Tibial artery (tissue), 4 donors: Measurements from ENCODE around the gene KAT6B.
"Not testable (repeated sequence)": the region's sequence is repeated elsewhere in the genome, so short reads cannot be mapped to it uniquely, and the experiment has no call there.

ENCODE experiments used
- DNase-seq, 2 donors: peaks; one replicate each; pipeline ENCODE4 v3.0.0-alpha.2; 2019
- H3K27ac ChIP-seq, 2 donors: fragments of 200-600 bp; sonication (generic) in 1 of 2; 1 replicate in 1 of 2; 2 replicates in 1 of 2; pipeline ENCODE4 v1.5.1; 2018 to 2019; ENCODE audit warnings: mild to moderate bottlenecking in 1 of 2
- H3K27me3 ChIP-seq, 2 donors: fragments of 200-600 bp; sonication (generic) in 1 of 2; one replicate each; pipeline versions ENCODE4 v1.5.1 to v1.6.0; 2016 to 2019
- H3K36me3 ChIP-seq, 3 donors: fragments of 200-600 bp; sonication (generic) in 2 of 3; one replicate each; pipeline ENCODE4 v1.5.1; 2016 to 2019; ENCODE audit warnings: mild to moderate bottlenecking in 2 of 3
- H3K4me1 ChIP-seq, 4 donors: fragments of 200-600 bp; sonication (generic) in 2 of 4; 1 replicate in 3 of 4; 2 replicates in 1 of 4; pipeline ENCODE4 v1.5.1; 2016 to 2019
- H3K4me3 ChIP-seq, 2 donors: fragments of 200-600 bp; sonication (generic) in 1 of 2; 1 replicate in 1 of 2; 2 replicates in 1 of 2; pipeline ENCODE4 v1.5.1; 2018 to 2019; ENCODE audit warnings: mild to moderate bottlenecking in 2 of 2
- H3K9me3 ChIP-seq, 3 donors: fragments of 200-600 bp; sonication (generic) in 1 of 3; one replicate each; pipeline ENCODE4 v1.5.1; 2016 to 2019
- CTCF ChIP-seq, 2 experiments: fragments of 200-600 bp in 1 of 2; fragments of 450-650 bp in 1 of 2; IDR thresholded peaks; one replicate each; pipeline ENCODE4 v1.5.1; 2017 to 2019; ENCODE audit warnings: antibody characterized with exemption in 2 of 2, mild to moderate bottlenecking in 1 of 2, moderate library complexity in 1 of 2
- intact Hi-C: fragments of 100-400 bp; cut with DNase I; formaldehyde crosslinking; loops from one replicate; pipeline ENCODE4 v1.15.0; 2023; ENCODE audit warnings: low total_unique reads

KAT6B gene

DNA sequence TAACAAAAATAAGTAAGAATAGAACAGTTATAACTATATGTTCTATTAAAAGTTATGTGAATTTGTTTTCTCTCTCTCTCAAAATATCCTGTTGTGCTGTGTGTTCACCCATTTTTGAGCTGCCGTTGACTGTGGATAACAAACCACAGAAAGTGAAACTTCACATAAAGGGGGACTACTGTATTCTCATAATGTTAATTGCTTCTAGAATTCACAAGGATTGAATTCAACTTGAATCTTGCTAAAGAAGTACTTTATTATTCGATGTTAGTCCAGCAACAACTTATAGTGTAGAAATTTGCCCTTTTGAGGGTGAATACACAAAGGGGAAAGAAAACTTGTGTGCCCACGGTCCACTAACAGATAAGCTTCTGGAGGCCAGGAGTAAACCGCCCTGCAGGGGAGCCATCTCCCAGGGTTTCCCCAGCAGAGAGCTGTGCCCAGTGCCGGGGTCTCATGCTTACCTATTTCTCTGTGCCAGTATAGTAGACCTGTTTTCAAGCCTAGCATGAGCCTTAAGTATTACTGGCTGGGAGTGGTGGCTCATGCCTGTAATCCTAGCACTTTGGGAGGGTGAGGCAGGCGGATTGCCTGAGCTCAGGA lies 87.1 kb downstream of the KAT6B start:
- Histone ChIP-seq H3K27ac (no peak overlapping the region), H3K4me1 (peaks cover 0 to 22% (median 11%) of the 10 kb centered on the region in 4 donors), H3K9me3 (no peaks in the 10 kb centered on the region), H3K4me3 (no peak overlapping the region), H3K36me3 (no peaks in the 10 kb centered on the region), H3K27me3 (no peaks in the 10 kb centered on the region)
- intact Hi-C loops, result no loop called here
- no peak for TF ChIP-seq CTCF (IDR thresholded peaks at IDR 0.05)
- no peak for DNase-seq

DNA sequence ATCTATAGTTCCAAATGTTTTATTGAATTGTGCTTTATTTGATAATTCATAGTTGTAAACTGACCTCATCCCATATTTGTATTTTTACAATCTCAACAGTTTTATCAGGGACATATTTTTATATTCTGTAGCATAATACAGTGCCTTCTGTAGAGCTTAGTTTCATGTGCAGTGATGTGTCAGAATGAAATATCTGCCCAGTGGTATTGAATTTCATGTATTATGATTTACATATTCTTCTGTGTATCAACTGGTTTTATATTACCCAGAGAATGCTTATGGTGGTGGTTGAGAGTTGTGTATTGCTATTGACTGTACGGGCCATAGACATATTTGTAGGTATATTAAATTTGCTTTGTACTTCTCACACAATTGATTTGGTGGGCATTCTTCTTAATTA lies 89.9 kb downstream of the KAT6B start:
- DNase-seq, result no peak
- peaks cover 0 to 22% (median 5%) of the 10 kb centered on the region in 4 donors for H3K4me1 ChIP-seq
- intact Hi-C loops, result no loop called here
- peaks cover 0 to 9% (median 4%) of the 10 kb centered on the region in 3 donors for H3K9me3 ChIP-seq
- no peaks in the 10 kb centered on the region for H3K27me3 ChIP-seq
- TF ChIP-seq CTCF (IDR thresholded peaks at IDR 0.05), result no peak
- no peak overlapping the region for H3K4me3 ChIP-seq
- H3K27ac ChIP-seq, result no peak overlapping the region
- no peaks in the 10 kb centered on the region for H3K36me3 ChIP-seq

GRCh38 chr10:74917481-74918077 lies 91.2 kb downstream of the KAT6B start:
- Histone ChIP-seq H3K36me3 (no peaks in the 10 kb centered on the region), H3K4me3 (no peak overlapping the region), H3K27ac (no peak overlapping the region), H3K9me3 (peaks cover 0 to 9% (median 4%) of the 10 kb centered on the region in 3 donors), H3K27me3 (no peaks in the 10 kb centered on the region), H3K4me1 (peaks cover 0 to 34% (median 8%) of the 10 kb centered on the region in 4 donors)
- TF ChIP-seq CTCF (IDR thresholded peaks at IDR 0.05), result no peak
- intact Hi-C loops, result no loop called here
- DNase-seq, result no peak

- Histone ChIP-seq H3K27ac (no peak overlapping the region), H3K27me3 (no peaks in the 10 kb centered on the region), H3K36me3 (no peaks in the 10 kb centered on the region), H3K4me1 (peaks cover 0 to 45% (median 21%) of the 10 kb centered on the region in 4 donors), H3K9me3 (peaks cover 0 to 9% (median 4%) of the 10 kb centered on the region in 3 donors), H3K4me3 (no peak overlapping the region)
- TF ChIP-seq CTCF (IDR thresholded peaks at IDR 0.05), result no peak
- DNase-seq, result no peak
- intact Hi-C loops, result no loop called here
These were observed 93.3 kb downstream of the KAT6B start for GRCh38 chr10:74919671-74920070.

- intact Hi-C loops, H3K27me3 ChIP-seq, H3K9me3 ChIP-seq, H3K27ac ChIP-seq, H3K4me3 ChIP-seq, H3K36me3 ChIP-seq, DNase-seq: not testable (repeated sequence)
- peaks cover 0 to 50% (median 25%) of the 10 kb centered on the region in 4 donors for H3K4me1 ChIP-seq
These were observed 94.7 kb downstream of the KAT6B start for GRCh38 chr10:74921070-74921469.

- Histone ChIP-seq H3K4me3 (no peak overlapping the region), H3K27me3 (no peaks in the 10 kb centered on the region), H3K9me3 (peaks cover 0 to 9% (median 4%) of the 10 kb centered on the region in 3 donors), H3K4me1 (peaks cover 0 to 48% (median 24%) of the 10 kb centered on the region in 4 donors), H3K36me3 (no peaks in the 10 kb centered on the region), H3K27ac (no peak overlapping the region)
- no peak for DNase-seq
- TF ChIP-seq CTCF (IDR thresholded peaks at IDR 0.05), result no peak
- intact Hi-C loops, result no loop called here
These were observed 95.3 kb downstream of the KAT6B start for GRCh38 chr10:74921744-74922143.
